Stimulated activated CD8-positive, alpha-beta memory T cell treated with anti-CD3 and anti-CD28 coated beads, Interleukin-12 subunit alpha, Interleukin-12 subunit beta, amount 100 ng/mL, for 24 hours (primary cell): ENCODE data around the gene RFNG.

ENCODE experiments used
- DNase-seq: peaks from one replicate; pipeline ENCODE4 v3.0.0-alpha.2; 2020; ENCODE audit errors: extremely low read depth

Gene RFNG

GRCh38 chr17:82089723-82090548 lies 38.3 kb upstream of the RFNG start:
- no peak for DNase-seq

GRCh38 chr17:82088838-82089722 lies 37.5 kb upstream of the RFNG start:
- no peak for DNase-seq

GRCh38 chr17:82087961-82088837 lies 36.6 kb upstream of the RFNG start:
- no peak for DNase-seq

GRCh38 chr17:82086941-82087906 lies 35.6 kb upstream of the RFNG start:
- DNase-seq: no peak

GRCh38 chr17:82085931-82086764 lies 34.5 kb upstream of the RFNG start:
- no peak for DNase-seq

GRCh38 chr17:82085031-82085861 lies 33.6 kb upstream of the RFNG start:
- no peak for DNase-seq

GRCh38 chr17:82084373-82085030 lies 32.9 kb upstream of the RFNG start:
- no peak for DNase-seq

GRCh38 chr17:82083533-82084359 lies 32.1 kb upstream of the RFNG start:
- no peak for DNase-seq

- DNase-seq: no peak
Measured at GRCh38 chr17:82083009-82083408, 31.4 kb upstream of the RFNG start.

GRCh38 chr17:82082456-82082855 lies 30.8 kb upstream of the RFNG start:
- no peak for DNase-seq

GRCh38 chr17:82081966-82082365 lies 30.4 kb upstream of the RFNG start:
- no peak for DNase-seq

GRCh38 chr17:82081546-82081945 lies 29.9 kb upstream of the RFNG start:
- no peak for DNase-seq

- DNase-seq: no peak
Measured at GRCh38 chr17:82080789-82081464, 29.3 kb upstream of the RFNG start.

GRCh38 chr17:82080048-82080788 lies 28.6 kb upstream of the RFNG start:
- no peak for DNase-seq

- no peak for DNase-seq
Measured at GRCh38 chr17:82079001-82079677, 27.5 kb upstream of the RFNG start.

GRCh38 chr17:82078433-82078832 lies 26.8 kb upstream of the RFNG start:
- DNase-seq: no peak
